Common myeloid progenitor, CD34-positive (primary cell): ENCODE results near the gene RPTOR.

Source experiments
- CTCF ChIA-PET: fragments of 350-600 bp; sonication (Branson Sonifier 250); formaldehyde crosslinking; loops from one replicate; lab custom pipeline; 2021; ENCODE audit warnings: antibody characterized with exemption; lab: Charles Lee
- POLR2A ChIA-PET: fragments of 350-600 bp; sonication (Branson Sonifier 250); formaldehyde crosslinking; loops from one replicate; lab custom pipeline; 2021; ENCODE audit warnings: antibody characterized with exemption; lab: Charles Lee
- DNase-seq, 3 donors: peaks; one replicate each; pipeline versions ENCODE4 v3.0.0 to v3.0.0-alpha.2; 2013
- H3K27ac ChIP-seq, 2 experiments: 1 replicate in 1 of 2; 2 replicates in 1 of 2; pipeline ENCODE4 v1.7.0; 2013; ENCODE audit warnings: inconsistent platforms in 2 of 2, low read length in 2 of 2, mild to moderate bottlenecking in 2 of 2, low read depth in 1 of 2, moderate library complexity in 1 of 2; ENCODE audit not compliant: severe bottlenecking in 2 of 2, insufficient read depth in 1 of 2, poor library complexity in 1 of 2
- H3K27me3 ChIP-seq, 5 experiments: replicated peaks in 2 of 5; 1 replicate in 3 of 5; 2 replicates in 2 of 5; pipeline versions ENCODE4 v1.6.1 to v1.7.0; 2013; ENCODE audit warnings: low read length in 4 of 5, mild to moderate bottlenecking in 2 of 5, moderate library complexity in 2 of 5, inconsistent platforms in 1 of 5; ENCODE audit not compliant: insufficient read depth in 5 of 5, control insufficient read depth in 4 of 5
- H3K36me3 ChIP-seq, 4 experiments: 1 replicate in 2 of 4; 2 replicates in 2 of 4; pipeline versions ENCODE4 v1.6.1 to v1.7.0; 2013; ENCODE audit warnings: low read length in 3 of 4, control low read depth in 1 of 4, mild to moderate bottlenecking in 1 of 4; ENCODE audit not compliant: control insufficient read depth in 4 of 4, insufficient read depth in 4 of 4
- H3K4me1 ChIP-seq, 4 experiments: 1 replicate in 3 of 4; 2 replicates in 1 of 4; pipeline versions ENCODE4 v1.6.1 to v1.7.1; 2013; ENCODE audit warnings: low read length in 3 of 4, mild to moderate bottlenecking in 3 of 4, control low read depth in 1 of 4, inconsistent platforms in 1 of 4, moderate library complexity in 1 of 4; ENCODE audit not compliant: control insufficient read depth in 4 of 4, insufficient read depth in 4 of 4; ENCODE audit errors: control extremely low read depth in 1 of 4
- H3K4me3 ChIP-seq, 7 experiments: 1 replicate in 4 of 7; 2 replicates in 3 of 7; pipeline versions ENCODE4 v1.5.1 to v1.7.0; 2013; ENCODE audit warnings: mild to moderate bottlenecking in 7 of 7, low read length in 6 of 7, moderate library complexity in 6 of 7, inconsistent platforms in 2 of 7, low read depth in 2 of 7, control low read depth in 1 of 7; ENCODE audit not compliant: insufficient read depth in 4 of 7, control insufficient read depth in 1 of 7; ENCODE audit errors: extremely low read depth in 1 of 7
- H3K9me3 ChIP-seq, 5 experiments: 1 replicate in 4 of 5; 2 replicates in 1 of 5; pipeline versions ENCODE4 v1.6.1 to v1.7.1; 2013; ENCODE audit warnings: low read length in 4 of 5, mild to moderate bottlenecking in 2 of 5, inconsistent platforms in 1 of 5, low read depth in 1 of 5, moderate library complexity in 1 of 5; ENCODE audit not compliant: control insufficient read depth in 4 of 5, insufficient read depth in 2 of 5; ENCODE audit errors: control extremely low read depth in 1 of 5
- WGBS: methylation state at CpG from one replicate; pipeline ENCODE4 v1.1.5; 2013; ENCODE audit not compliant: insufficient coverage; 5-methylcytosine and 5-hydroxymethylcytosine counted together

Gene RPTOR

DNA sequence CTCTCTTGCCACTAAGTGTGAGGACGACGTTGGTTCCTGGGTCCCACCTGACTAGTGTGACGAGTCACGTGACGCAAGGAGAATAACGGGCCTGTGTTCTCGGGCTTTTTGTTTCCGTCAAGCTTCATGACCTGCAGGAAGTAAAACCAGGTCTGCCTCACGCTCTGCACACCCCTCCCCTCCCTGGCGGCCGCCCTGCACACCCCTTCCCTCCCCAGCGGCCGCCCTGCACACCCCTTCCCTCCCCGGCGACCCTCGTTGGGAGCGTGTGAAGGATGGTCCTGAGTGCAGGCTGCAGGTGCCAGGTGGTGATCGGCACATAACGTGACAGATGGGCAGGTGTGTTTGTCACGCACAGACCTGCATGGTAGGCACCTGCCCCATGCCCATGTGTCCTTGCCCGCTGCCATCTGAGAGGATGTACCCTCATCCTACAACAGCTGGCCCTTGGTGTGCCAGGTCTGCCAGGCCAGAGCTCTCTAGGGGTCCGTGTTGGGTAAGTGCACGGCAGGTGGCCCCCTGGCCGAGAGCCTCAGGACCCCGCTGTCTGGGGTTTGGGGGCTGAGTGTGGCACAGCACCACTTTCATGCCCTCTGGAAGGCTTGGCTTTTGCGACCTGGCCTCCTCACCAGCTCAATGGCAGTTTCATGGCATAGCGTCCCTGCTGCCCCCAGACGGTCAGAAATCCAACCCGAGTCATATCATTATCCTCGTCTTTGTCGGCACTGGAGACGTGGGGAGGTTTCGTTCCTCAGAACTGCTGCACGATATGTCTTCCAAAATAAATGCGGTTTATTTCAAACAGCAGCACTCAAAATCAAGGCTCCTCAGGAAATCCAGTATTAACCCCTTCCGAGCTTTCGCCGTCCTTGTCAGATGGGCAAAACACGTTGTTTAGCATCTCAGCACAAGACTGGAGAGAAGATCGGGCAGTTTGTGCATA is 255.2 kb downstream of the RPTOR start:
- H3K4me3 ChIP-seq = no peak overlapping the region
- DNase-seq = no peak
- POLR2A ChIA-PET = no interaction called here
- H3K9me3 ChIP-seq = peaks cover 0 to 5% (median 0%) of the 10 kb centered on the region in 5 experiments
- no peaks in the 10 kb centered on the region for H3K4me1 ChIP-seq
- CTCF ChIA-PET = no interaction called here
- peaks cover 4 to 33% (median 14%) of the 10 kb centered on the region in 4 experiments for H3K36me3 ChIP-seq
- H3K27ac ChIP-seq = no peak overlapping the region
- no peaks in the 10 kb centered on the region for H3K27me3 ChIP-seq
- WGBS = 93% methylated on average over 35 of the region's 40 CpGs

DNA sequence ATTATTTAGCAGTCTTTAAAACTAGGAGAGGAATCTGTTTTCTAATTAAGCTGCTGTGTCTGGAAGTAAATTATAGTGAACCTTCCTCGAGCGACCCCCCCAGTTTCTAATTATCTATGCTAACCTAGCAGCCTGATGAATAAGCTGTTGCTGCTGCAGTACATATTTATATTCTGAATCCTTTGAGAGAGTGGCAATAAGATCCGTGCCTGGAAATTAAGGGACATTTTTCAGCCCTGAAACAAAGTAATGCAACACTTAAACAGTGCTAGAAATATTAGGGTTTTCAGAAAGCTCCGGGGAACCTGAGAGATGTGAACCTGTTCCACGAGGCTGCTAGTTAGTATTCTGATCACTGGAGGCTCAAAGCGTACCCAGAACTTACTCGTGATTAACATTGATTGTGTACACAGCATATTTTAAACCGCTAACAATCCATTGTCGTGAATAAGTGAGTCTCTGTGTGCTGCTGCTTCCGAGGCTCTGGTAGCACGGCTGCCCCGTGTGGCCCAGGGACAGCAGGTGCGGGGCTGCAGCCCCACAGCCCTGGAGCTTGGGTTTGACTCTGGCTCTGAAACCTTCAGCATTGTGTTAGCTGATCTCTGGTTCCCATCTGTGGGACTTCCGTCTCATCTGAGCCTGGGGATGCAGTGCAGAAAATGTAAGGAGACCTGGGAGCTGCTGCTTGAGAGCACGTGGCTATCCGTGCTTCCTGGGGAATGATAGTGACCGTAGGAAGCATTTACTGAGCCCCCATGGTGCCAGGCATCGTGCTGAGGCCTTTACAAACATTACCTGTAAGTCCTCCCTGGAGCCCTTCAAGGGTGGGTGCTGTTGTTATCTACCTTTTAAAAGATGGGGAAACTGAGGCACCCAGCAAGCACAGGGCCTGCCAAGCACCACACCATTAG is 256.1 kb downstream of the RPTOR start:
- CTCF ChIA-PET = interaction anchor here (1.5 kb wide), 1 partner anchor 9 kb away, joined by 4 read pairs; no protein-coding TSS in a partner anchor
- DNase-seq = no peak
- Histone ChIP-seq H3K27me3 (no peaks in the 10 kb centered on the region), H3K4me3 (no peak overlapping the region), H3K36me3 (peaks cover 2 to 27% (median 13%) of the 10 kb centered on the region in 4 experiments), H3K27ac (no peak overlapping the region), H3K9me3 (peaks cover 0 to 5% (median 0%) of the 10 kb centered on the region in 5 experiments), H3K4me1 (peaks cover 0 to 5% (median 0%) of the 10 kb centered on the region in 4 experiments)
- POLR2A ChIA-PET = no interaction called here
- 97% methylated on average over 16 of the region's 18 CpGs for WGBS

DNA sequence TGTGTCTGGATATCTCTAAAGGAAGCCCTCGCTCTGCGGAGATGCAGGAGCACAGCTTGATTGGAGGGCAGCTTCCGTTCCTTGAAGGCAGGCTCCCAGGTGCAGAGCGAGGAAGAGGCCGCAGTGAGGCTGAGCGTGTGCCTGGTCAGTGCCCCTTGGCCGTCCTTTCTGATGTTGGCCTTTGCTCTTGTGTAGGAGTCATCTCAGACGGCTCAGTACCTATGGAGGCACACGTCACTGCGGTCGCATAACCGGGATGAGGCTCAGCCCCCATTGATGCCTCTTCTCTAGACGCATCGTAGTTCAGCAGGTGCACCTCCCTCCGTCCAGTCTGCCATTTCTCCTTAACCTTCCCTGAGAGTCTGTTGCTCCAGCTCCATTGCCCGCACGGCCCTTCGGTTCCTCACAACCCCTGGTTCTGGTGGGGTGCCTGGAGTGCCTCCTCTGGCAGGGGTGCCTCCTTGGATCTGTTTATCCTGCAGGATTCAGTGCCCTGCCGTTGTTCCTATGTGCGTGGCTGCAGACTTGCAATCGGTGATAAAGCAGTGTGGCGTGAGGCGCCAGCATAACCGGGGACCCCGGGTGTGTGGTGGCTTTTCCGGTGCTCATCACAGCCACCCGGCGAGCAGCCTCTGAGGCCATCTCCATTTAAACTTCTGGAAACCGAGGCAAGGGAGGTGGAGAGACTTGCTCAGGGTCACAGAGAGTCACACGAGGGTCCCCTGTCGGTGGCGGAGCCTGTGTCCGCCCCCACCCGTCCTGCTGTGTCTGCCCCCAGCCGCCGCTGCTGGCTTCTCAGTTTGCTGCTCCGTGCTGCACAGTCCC is 258.2 kb downstream of the RPTOR start:
- no peak for DNase-seq
- 97% methylated on average over 35 of the region's 37 CpGs for WGBS
- ChIA-PET POLR2A (no interaction called here), CTCF (no interaction called here)
- H3K36me3 ChIP-seq = peaks cover 0 to 19% (median 8%) of the 10 kb centered on the region in 4 experiments
- H3K4me3 ChIP-seq = no peak overlapping the region
- H3K4me1 ChIP-seq = peaks cover 0 to 5% (median 0%) of the 10 kb centered on the region in 4 experiments
- H3K9me3 ChIP-seq = peaks cover 0 to 15% (median 4%) of the 10 kb centered on the region in 5 experiments
- H3K27me3 ChIP-seq = no peaks in the 10 kb centered on the region
- no peak overlapping the region for H3K27ac ChIP-seq

DNA sequence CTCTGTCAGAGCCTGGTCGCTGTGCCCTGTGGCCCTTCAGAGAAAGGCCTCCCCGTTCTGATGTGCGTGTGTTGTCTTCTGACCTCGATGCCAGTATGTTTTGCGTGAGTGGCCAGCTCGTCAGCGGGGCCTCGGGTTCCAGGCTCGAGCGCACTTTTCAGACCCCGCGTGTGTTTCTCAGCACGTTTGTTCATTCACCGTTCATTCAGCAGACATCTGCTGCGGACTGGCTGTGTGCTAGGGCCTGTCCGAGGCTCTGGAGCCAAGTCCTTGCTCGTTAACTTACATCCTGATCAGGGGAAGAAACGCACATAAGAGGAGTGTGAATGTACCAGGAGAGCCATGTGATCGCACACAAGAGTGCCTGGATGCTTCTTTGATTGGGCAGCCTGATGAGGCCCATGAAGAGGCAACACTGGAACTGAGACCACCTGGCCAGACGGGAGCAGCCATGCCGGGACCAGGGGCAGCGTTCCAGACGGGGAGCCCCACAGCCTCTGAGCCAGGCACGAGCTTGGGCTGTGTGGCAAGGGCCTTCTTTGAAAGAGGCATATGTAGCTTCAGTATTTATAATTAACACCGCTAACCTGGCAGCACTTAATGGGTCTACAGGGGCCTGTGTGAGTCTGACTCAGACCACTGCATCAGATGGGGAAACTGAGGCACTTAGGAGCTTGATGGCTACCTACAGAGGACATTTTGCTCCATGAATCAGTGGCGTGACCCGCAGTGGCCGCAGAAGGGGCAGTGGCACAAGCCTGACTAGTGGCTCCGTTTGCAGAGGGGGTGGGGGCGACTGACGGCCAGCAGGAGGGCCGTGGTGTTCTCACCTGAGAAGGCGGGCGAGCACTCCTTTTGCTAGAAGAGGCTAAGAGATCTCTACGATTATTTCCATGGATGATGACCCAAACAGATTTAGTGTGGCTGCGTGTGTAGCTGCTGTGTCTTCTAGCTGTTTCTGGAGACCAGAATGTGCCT is 259.1 kb downstream of the RPTOR start:
- CTCF ChIA-PET = interaction anchor here (1.4 kb wide), 1 partner anchor 66 kb away, joined by 3 read pairs; no protein-coding TSS in a partner anchor
- H3K4me3 ChIP-seq = no peak overlapping the region
- no peak for DNase-seq
- peaks cover 0 to 12% (median 5%) of the 10 kb centered on the region in 4 experiments for H3K36me3 ChIP-seq
- WGBS = 96% methylated on average over 35 of the region's 36 CpGs
- POLR2A ChIA-PET = no interaction called here
- no peak overlapping the region for H3K27ac ChIP-seq
- H3K9me3 ChIP-seq = peaks cover 0 to 15% (median 4%) of the 10 kb centered on the region in 5 experiments
- H3K27me3 ChIP-seq = no peaks in the 10 kb centered on the region
- H3K4me1 ChIP-seq = peaks cover 0 to 5% (median 0%) of the 10 kb centered on the region in 4 experiments

DNA sequence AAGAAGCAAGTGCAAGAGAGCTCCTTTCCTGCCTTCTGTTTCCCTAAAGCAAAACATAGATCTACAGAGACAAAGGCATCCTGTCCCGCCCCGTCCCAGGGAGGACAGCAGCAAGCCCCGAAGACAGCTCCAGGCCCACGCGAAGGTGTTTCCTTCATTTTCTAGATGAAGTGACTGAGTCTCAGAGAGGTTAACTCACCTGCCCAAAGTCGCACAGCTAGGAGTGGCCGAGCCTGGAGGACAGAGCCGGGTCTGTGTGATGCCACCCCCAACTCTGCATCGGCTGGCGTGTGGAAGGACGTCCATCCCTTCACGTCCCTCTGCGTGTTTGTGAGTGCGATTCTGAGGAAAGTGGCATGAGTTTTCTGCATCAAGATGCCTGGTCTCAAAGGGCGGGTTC is 259.8 kb downstream of the RPTOR start:
- whole genome bisulfite sequencing = 93% methylated on average over 15 of the region's 15 CpGs
- POLR2A ChIA-PET = no interaction called here

More for the DNA sequence above, 259.8 kb downstream of the RPTOR start:
- H3K27me3 ChIP-seq = no peaks in the 10 kb centered on the region
- CTCF ChIA-PET = interaction anchor here (1.4 kb wide), 1 partner anchor 67 kb away, joined by 3 read pairs; no protein-coding TSS in a partner anchor
- peaks cover 0 to 5% (median 0%) of the 10 kb centered on the region in 4 experiments for H3K4me1 ChIP-seq
- H3K9me3 ChIP-seq = peaks cover 0 to 15% (median 4%) of the 10 kb centered on the region in 5 experiments
- peaks cover 0 to 8% (median 4%) of the 10 kb centered on the region in 4 experiments for H3K36me3 ChIP-seq
- H3K4me3 ChIP-seq = no peak overlapping the region
- H3K27ac ChIP-seq = no peak overlapping the region
- DNase-seq = no peak
